DOHH2 (cell line): ENCODE measurements around the gene TASP1.

Experiments
- H3F3A ChIP-seq: fragments of 200-600 bp; sonication (generic), shearing (Covaris generic); 2 replicates; pipeline ENCODE4 v1.6.0; 2016; ENCODE audit warnings: antibody characterized with exemption, mild to moderate bottlenecking; ENCODE audit not compliant: control insufficient read depth, insufficient read depth
- H3K27ac ChIP-seq: fragments of 200-600 bp; sonication (generic); 2 replicates; pipeline ENCODE4 v1.5.1; 2014; ENCODE audit warnings: low read depth, mild to moderate bottlenecking, low read length, moderate library complexity
- H3K27me3 ChIP-seq: fragments of 200-600 bp; sonication (generic); 2 replicates; pipeline ENCODE4 v1.6.1; 2014; ENCODE audit warnings: mild to moderate bottlenecking, low read length, mixed read lengths; ENCODE audit not compliant: control insufficient read depth
- H3K36me3 ChIP-seq: fragments of 200-600 bp; sonication (generic); 2 replicates; pipeline ENCODE4 v1.6.1; 2014; ENCODE audit warnings: mild to moderate bottlenecking, low read length, moderate library complexity, mixed read lengths; ENCODE audit not compliant: control insufficient read depth
- H3K4me1 ChIP-seq: fragments of 200-600 bp; sonication (generic); 2 replicates; pipeline ENCODE4 v1.6.1; 2014; ENCODE audit warnings: mild to moderate bottlenecking, low read length, mixed read lengths; ENCODE audit not compliant: control insufficient read depth
- H3K4me2 ChIP-seq: fragments of 200-600 bp; sonication (generic); 2 replicates; pipeline ENCODE4 v1.6.0; 2014; ENCODE audit warnings: mild to moderate bottlenecking, low read length, moderate library complexity
- H3K4me3 ChIP-seq: fragments of 200-600 bp; sonication (generic); 2 replicates; pipeline ENCODE4 v1.5.1; 2014; ENCODE audit warnings: mild to moderate bottlenecking, low read length, mixed read lengths
- H3K79me2 ChIP-seq: fragments of 200-600 bp; sonication (generic); 2 replicates; pipeline ENCODE4 v1.6.1; 2014; ENCODE audit warnings: mild to moderate bottlenecking, low read length, mixed read lengths; ENCODE audit not compliant: control insufficient read depth
- H3K9me2 ChIP-seq: fragments of 200-600 bp; sonication (generic); replicated peaks from 2 replicates; pipeline ENCODE4 v1.6.1; 2014; ENCODE audit warnings: mild to moderate bottlenecking, low read length, mixed read lengths; ENCODE audit not compliant: control insufficient read depth
- H3K9me3 ChIP-seq: fragments of 200-600 bp; sonication (generic); 2 replicates; pipeline ENCODE4 v1.6.1; 2014; ENCODE audit warnings: antibody characterized with exemption, low read length, mixed read lengths; ENCODE audit not compliant: control insufficient read depth, insufficient read depth
- H4K20me1 ChIP-seq: fragments of 200-600 bp; sonication (generic); 2 replicates; pipeline ENCODE4 v1.6.0; 2014; ENCODE audit warnings: low read depth, mild to moderate bottlenecking, antibody characterized with exemption, low read length, moderate library complexity; ENCODE audit not compliant: control insufficient read depth, insufficient read depth
- EZH2phosphoT487 ChIP-seq: fragments of 200-600 bp; sonication (generic); IDR thresholded peaks from 2 replicates; pipeline ENCODE4 v1.6.1; 2017; ENCODE audit warnings: borderline replicate concordance, mild to moderate bottlenecking, antibody characterized with exemption, low read length, moderate library complexity, mixed read lengths
- TF ChIP-seq, protein P1 (sequence below): fragments of 200-600 bp; sonication (generic); IDR thresholded peaks from one replicate; pipeline ENCODE4 v1.5.1; 2014; ENCODE audit warnings: antibody characterized with exemption, mild to moderate bottlenecking, low read depth, low read length; ENCODE audit not compliant: poor library complexity, severe bottlenecking

Gene TASP1

DNA sequence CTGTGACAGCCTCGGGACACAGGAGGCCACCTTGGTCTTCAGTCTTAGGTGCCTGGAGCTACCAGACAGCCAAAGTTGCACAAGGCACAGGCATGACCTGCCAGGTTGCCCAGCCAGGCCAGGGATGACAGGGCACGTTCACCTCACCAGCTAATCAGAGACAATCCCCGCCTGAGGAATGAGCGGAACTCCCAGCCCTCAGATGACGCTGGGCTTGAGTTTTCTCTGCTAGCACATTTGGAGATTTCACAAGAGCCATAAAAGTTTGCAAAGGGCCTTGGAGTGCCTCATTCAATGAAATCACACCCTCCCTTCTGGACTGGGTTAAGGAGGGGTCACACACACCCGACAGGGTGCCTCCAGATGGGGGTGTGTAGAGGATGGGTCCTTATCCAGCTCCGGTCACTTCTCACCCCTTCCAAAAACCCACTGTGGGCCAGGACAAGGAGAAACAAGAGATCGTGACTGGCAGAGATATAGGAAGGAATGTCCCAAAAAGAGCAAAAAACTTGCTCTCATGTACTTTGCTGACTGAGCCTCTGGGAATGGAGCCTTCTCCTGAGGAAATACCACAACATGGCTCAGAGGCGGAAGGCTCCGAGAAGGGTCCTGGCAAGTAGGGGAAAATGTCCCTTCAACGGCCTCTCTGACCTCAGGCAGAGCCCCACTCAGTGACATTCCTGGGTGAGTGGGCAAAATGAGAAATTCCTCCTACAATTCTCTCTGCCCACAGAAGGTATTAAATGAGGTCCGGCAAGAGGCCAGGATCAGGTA is 296.1 kb downstream of the TASP1 start:
- Histone ChIP-seq H3K36me3 (no peaks in the 10 kb centered on the region), H3K27ac (no peak overlapping the region), H3K27me3 (no peaks in the 10 kb centered on the region), H3K4me2 (no peak overlapping the region), H3K79me2 (no peaks in the 10 kb centered on the region), H4K20me1 (no peaks in the 10 kb centered on the region), H3K9me2 (no peaks in the 10 kb centered on the region), H3K4me1 (no peaks in the 10 kb centered on the region), H3F3A (no peaks in the 10 kb centered on the region), H3K9me3 (no peaks in the 10 kb centered on the region), H3K4me3 (no peak overlapping the region)
- no peak for TF ChIP-seq EZH2phosphoT487
- TF ChIP-seq, protein P1, sequence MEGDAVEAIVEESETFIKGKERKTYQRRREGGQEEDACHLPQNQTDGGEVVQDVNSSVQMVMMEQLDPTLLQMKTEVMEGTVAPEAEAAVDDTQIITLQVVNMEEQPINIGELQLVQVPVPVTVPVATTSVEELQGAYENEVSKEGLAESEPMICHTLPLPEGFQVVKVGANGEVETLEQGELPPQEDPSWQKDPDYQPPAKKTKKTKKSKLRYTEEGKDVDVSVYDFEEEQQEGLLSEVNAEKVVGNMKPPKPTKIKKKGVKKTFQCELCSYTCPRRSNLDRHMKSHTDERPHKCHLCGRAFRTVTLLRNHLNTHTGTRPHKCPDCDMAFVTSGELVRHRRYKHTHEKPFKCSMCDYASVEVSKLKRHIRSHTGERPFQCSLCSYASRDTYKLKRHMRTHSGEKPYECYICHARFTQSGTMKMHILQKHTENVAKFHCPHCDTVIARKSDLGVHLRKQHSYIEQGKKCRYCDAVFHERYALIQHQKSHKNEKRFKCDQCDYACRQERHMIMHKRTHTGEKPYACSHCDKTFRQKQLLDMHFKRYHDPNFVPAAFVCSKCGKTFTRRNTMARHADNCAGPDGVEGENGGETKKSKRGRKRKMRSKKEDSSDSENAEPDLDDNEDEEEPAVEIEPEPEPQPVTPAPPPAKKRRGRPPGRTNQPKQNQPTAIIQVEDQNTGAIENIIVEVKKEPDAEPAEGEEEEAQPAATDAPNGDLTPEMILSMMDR: no peak

DNA sequence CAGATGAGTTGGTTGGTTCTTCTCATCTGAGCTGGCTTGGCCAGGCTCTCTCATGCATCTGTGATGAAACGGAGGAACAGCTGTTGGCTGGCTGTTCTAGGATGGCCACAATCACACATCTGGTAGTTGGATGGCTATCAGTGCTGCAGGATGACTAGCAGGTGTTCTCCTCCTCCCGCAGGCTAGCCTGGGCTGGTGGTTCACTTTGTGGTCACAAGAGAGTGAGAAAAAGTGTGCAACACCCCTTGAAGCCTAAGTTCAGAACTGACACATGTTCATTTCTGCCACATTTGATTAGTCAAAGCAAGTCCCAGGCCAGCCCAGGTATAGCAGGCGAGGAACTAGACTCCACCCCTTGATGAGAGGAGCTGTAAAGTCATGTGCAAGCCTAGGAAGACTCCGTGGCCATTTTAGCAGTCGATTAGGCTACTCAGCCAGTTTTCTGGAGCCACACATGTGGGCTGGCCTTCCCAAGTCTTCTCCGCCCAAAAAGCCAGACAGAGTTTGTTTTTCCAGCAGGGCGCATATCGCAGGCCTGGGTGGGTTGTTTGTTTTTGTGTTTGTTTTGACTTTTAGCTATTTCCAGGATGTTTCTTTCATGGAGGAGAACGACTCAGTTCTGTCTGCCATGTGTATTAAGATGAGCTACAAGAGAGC is 296.9 kb downstream of the TASP1 start:
- H3K79me2 ChIP-seq: no peaks in the 10 kb centered on the region
- H3K36me3 ChIP-seq: no peaks in the 10 kb centered on the region
- no peaks in the 10 kb centered on the region for H3K9me3 ChIP-seq
- no peak overlapping the region for H3K4me2 ChIP-seq
- H3F3A ChIP-seq: no peaks in the 10 kb centered on the region
- H3K27ac ChIP-seq: no peak overlapping the region
- H3K4me3 ChIP-seq: no peak overlapping the region
- H4K20me1 ChIP-seq: no peaks in the 10 kb centered on the region
- H3K27me3 ChIP-seq: no peaks in the 10 kb centered on the region
- H3K9me2 ChIP-seq: no peaks in the 10 kb centered on the region
- TF ChIP-seq, protein P1: no peak
- TF ChIP-seq EZH2phosphoT487: no peak
- no peaks in the 10 kb centered on the region for H3K4me1 ChIP-seq

DNA sequence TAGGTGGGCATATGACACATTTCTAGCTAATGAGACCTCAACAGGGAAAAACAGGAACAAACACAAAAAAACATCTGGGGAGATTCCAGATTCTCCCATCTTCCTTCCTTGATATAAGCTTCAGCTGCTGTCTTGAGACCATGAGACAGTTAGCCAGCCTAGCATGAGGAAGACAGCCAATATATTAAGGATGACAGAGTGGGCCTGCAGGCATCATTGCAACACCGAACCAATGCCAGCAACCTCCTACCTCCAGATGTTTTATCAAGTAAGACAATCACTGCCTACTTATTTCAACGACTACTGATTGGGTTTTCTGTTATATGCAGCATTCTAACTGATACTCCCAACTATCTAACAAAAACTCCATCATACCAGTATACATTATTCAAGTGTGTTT is 298.6 kb downstream of the TASP1 start:
- no peaks in the 10 kb centered on the region for H3K36me3 ChIP-seq
- no peak overlapping the region for H3K4me3 ChIP-seq
- no peaks in the 10 kb centered on the region for H3K27me3 ChIP-seq
- H4K20me1 ChIP-seq: no peaks in the 10 kb centered on the region
- no peak for TF ChIP-seq EZH2phosphoT487
- TF ChIP-seq, protein P1: no peak
- no peaks in the 10 kb centered on the region for H3K79me2 ChIP-seq
- no peaks in the 10 kb centered on the region for H3K9me2 ChIP-seq
- no peaks in the 10 kb centered on the region for H3F3A ChIP-seq
- no peaks in the 10 kb centered on the region for H3K4me1 ChIP-seq
- H3K4me2 ChIP-seq: no peak overlapping the region
- no peak overlapping the region for H3K27ac ChIP-seq
- H3K9me3 ChIP-seq: no peaks in the 10 kb centered on the region
